ENCODE measurements around the gene TMEM161A.

TMEM161A gene

DNA sequence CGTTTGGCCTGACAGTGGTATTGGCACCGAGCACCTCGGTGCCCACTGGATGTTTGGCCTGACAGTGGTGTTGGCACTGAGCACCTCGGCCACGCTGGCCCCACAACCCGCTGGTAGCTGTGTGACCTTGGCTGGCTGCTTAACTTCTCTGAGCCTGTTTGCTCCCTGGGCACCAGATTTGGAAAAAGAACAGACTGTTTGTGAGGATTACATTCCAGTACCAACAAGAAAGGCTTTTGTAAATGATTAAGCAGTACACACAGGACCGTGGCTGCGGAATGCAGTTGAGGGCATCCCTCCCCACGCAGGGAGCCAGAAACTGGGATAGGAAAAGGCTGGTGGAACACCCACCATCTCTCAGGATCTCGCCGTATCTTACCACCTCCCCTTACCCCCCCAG, 42.6 kb downstream of the TMEM161A start:
- no peak for DNase-seq

- DNase-seq = no peak
These were observed 43.8 kb downstream of the TMEM161A start for GRCh38 chr19:19094513-19094912.

DNA sequence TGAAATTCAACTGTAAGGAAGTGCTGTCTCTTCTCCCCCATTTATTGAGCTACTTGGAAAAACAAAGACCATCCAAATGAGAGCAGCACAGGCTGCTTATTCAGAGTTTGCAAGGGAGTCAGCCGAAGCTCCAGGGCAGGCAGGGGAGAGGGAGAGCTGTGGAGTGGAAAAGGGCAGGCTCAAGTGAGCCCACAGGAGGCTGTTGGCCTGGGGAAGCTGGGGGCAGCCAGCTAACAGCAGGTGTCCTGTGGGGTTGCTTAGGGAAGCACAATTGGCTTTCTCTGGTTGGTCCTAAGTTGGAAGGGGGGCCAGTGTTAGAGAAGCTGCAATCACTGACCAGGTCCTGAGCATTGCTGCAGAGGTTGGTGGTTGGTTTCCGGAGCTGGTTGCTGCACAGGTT, 50.6 kb downstream of the TMEM161A start:
- DNase-seq = no peak

DNA sequence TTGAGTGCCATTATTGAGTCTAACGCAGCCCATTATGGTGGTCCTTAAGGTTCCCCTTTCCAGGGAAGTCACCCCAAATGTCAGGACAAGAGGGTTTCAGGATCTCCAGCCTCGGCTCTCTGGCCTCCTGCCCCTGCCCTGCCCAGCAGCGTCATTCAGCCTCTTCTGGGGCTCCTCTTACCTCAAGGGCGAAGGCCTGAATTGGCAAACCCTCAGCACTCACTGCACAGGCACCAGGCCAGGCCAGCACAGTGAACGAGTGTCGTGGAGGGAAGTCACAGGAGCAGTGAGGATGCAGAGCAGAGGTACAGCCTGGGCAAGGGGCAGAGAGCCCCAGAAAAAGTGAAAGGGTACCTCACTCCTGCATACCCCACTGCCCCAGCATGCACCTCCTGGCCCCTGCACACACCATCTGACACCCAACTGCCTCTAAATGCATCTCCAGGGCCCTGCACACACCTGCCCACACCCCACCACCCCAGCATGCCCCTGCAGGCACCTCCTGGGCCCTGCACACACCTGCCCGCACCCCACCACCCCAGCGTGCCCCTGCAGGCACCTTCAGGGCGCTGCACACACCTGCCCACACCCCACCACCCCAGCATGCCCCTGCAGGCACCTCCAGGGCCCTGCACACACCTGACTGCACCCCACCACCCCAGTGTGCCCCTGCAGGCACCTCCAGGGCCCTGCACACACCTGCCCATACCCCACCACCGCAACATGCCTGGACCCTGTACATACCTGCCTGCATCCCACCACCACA, 54.7 kb downstream of the TMEM161A start:
- DNase-seq = no peak

GRCh38 chr19:19081642-19082151, 56.6 kb downstream of the TMEM161A start:
- no peak for DNase-seq

- no peak for DNase-seq
These were observed 58.7 kb downstream of the TMEM161A start for GRCh38 chr19:19079571-19079970.

- DNase-seq = no peak
These were observed 59.5 kb downstream of the TMEM161A start for GRCh38 chr19:19078801-19079200.

DNA sequence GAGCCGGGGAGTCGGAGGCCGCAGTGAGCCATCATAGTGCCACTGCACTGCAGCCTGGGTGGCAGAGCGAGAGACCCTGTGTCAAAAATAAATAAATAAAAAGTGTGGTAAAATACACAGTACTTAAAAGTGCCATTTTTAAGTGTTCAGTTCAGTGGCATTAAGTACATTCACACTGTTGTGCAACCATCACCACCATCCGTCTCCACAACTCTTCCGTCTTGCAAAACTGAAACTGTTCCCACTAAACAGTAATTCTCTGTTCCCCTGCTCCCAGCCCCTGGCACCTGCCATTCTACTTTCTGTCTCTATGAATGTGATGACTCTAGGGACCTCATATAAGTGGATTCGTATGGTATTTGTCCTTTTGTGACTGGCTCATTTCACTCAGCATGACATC, 61.2 kb downstream of the TMEM161A start:
- no peak for DNase-seq

DNA sequence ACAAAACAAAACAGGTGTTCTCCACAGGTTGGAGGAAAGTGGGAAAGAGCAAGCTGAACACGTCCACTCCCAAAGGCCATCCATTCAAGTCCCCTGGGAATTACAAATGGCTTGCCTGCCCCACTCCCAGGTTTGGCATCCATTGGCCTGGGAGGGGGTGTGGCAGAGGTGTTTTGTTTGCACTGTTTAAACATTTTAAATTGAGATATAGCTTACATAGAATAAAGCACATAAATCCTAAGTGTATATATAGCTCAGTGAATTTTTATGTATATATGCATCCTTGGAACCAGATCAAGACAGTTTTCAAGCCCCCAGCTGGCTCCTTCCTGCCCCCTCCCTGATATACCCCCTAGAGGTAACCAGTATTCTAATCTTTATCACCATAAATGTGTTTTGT, 61.8 kb downstream of the TMEM161A start:
- DNase-seq = no peak

- no peak for DNase-seq
These were observed 63.2 kb downstream of the TMEM161A start for GRCh38 chr19:19075126-19075525.

- DNase-seq = no peak
These were observed 63.9 kb downstream of the TMEM161A start for GRCh38 chr19:19074196-19074882.

DNA sequence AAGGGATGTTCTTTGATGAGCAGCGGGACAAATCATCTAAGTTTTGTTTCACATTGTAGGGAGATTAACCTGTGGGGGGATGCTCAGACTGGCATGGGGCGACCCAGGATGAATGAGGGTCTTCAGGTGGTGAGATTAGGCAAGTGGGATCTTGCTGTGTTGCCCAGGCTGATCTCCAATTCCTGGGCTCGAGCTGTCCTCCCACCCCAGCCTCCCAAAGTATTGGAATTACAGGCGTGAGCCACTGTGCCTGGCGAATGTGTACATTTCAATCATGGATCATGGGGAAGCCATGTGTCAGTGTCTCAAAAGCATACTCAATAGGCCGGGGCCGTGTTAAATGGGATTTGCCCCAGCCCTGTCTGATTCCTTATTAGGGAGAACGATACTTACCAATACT, 66.4 kb downstream of the TMEM161A start:
- DNase-seq = no peak

Data from activated naive CD4-positive, alpha-beta T cell treated with anti-CD3 and anti-CD28 coated beads, Interleukin-2, amount 50 U/mL, for 16 hours (primary cell).